Immature natural killer cell (primary cell): ENCODE data around the gene CHORDC1. TPM values are rescaled to one million over a fixed set of nuclear protein-coding genes. Genes with fewer than 3 reads are reported as not detected.
"Not testable (repeated sequence)": the region's sequence is repeated elsewhere in the genome, so short reads cannot be mapped to it uniquely, and the experiment has no call there.

Source experiments
- DNase-seq, 3 donors: peaks; one replicate each; pipeline ENCODE4 v3.0.0; 2022; ENCODE audit warnings: mixed read lengths in 1 of 3
- H3K27ac Mint-ChIP-seq, 6 donors: one replicate each; pipeline ENCODE4 v1.8.0; 2020; ENCODE audit warnings: mixed read lengths in 6 of 6, mild to moderate bottlenecking in 5 of 6, inconsistent platforms in 4 of 6, moderate library complexity in 3 of 6
- H3K27me3 Mint-ChIP-seq, 3 donors: one replicate each; pipeline ENCODE4 v1.8.0; 2020 to 2021; ENCODE audit warnings: low read depth in 3 of 3, mild to moderate bottlenecking in 3 of 3, mixed read lengths in 3 of 3, moderate library complexity in 3 of 3, inconsistent platforms in 1 of 3
- H3K36me3 Mint-ChIP-seq, 3 donors: one replicate each; pipeline ENCODE4 v1.8.0; 2020; ENCODE audit warnings: mixed read lengths in 3 of 3, inconsistent platforms in 2 of 3, mild to moderate bottlenecking in 2 of 3
- H3K4me1 Mint-ChIP-seq, 2 donors: one replicate each; pipeline ENCODE4 v1.8.0; 2020; ENCODE audit warnings: inconsistent platforms in 2 of 2, mild to moderate bottlenecking in 2 of 2, mixed read lengths in 2 of 2, moderate library complexity in 1 of 2
- H3K4me3 Mint-ChIP-seq, 5 donors: one replicate each; pipeline ENCODE4 v1.8.0; 2020; ENCODE audit warnings: mild to moderate bottlenecking in 5 of 5, mixed read lengths in 5 of 5, inconsistent platforms in 3 of 5, moderate library complexity in 3 of 5
- H3K9me3 Mint-ChIP-seq, 6 donors: one replicate each; pipeline ENCODE4 v1.8.0; 2020; ENCODE audit warnings: mild to moderate bottlenecking in 6 of 6, mixed read lengths in 6 of 6, inconsistent platforms in 4 of 6, moderate library complexity in 3 of 6
- polyA plus RNA-seq, 3 donors: library from polyadenylated mRNA; unstranded; fragments of 300-500 nt; fragmentation: Illumina TruSeq; gene quantifications; one replicate each; pipeline ENCODE4 v1.2.3, GENCODE V29; 2021

Gene CHORDC1
- polyA plus RNA-seq = 10 to 100 TPM in 2 of 3 donors, 1 to 10 TPM in 1; 9.8 to 30.9 (median 10.2) TPM

- H3K27ac Mint-ChIP-seq = peak within 1 kb of the TSS; percentile 94 to 98 (median 96)
- no peaks in the 10 kb centered on the region for H3K9me3 Mint-ChIP-seq
- H3K4me3 Mint-ChIP-seq = peak within 1 kb of the TSS; percentile 91 to 100 (median 98)
- H3K27me3 Mint-ChIP-seq = peaks cover 8 to 16% (median 9%) of the 10 kb centered on the region in 3 donors
- no peaks in the 10 kb centered on the region for H3K36me3 Mint-ChIP-seq
- peak; percentile 92 to 93 (median 92) for DNase-seq
- peaks cover 56 to 73% of the 10 kb centered on the region in 2 donors for H3K4me1 Mint-ChIP-seq
These were observed at the start of gene CHORDC1 for GRCh38 chr11:90222459-90223247. Gene CHORDC1, minus strand, starts transcription at chr11:90223049. Its CDS starts 95 bp downstream, at chr11:90222954.

- Mint-ChIP-seq H3K9me3 (no peaks in the 10 kb centered on the region), H3K36me3 (no peaks in the 10 kb centered on the region), H3K27me3 (peaks cover 4 to 7% (median 5%) of the 10 kb centered on the region in 3 donors), H3K4me1 (peaks cover 0 to under 1% of the 10 kb centered on the region in 2 donors), H3K4me3 (no peak overlapping the region), H3K27ac (no peak overlapping the region)
- DNase-seq = no peak
These were observed 34.3 kb upstream of the CHORDC1 start for GRCh38 chr11:90257158-90257525.

GRCh38 chr11:90256404-90257157 is 33.7 kb upstream of the CHORDC1 start:
- H3K4me3 Mint-ChIP-seq = no peak overlapping the region
- H3K4me1 Mint-ChIP-seq = peaks cover 0 to 6% of the 10 kb centered on the region in 2 donors
- H3K27ac Mint-ChIP-seq = no peak overlapping the region
- no peak for DNase-seq
- H3K9me3 Mint-ChIP-seq = no peaks in the 10 kb centered on the region
- H3K36me3 Mint-ChIP-seq = no peaks in the 10 kb centered on the region
- H3K27me3 Mint-ChIP-seq = peaks cover 4 to 7% (median 5%) of the 10 kb centered on the region in 3 donors

- Mint-ChIP-seq H3K4me3 (no peak overlapping the region), H3K9me3 (no peaks in the 10 kb centered on the region), H3K4me1 (peaks cover 6 to 17% of the 10 kb centered on the region in 2 donors), H3K27me3 (peaks cover 2 to 4% (median 4%) of the 10 kb centered on the region in 3 donors), H3K36me3 (no peaks in the 10 kb centered on the region), H3K27ac (no peak overlapping the region)
- no peak for DNase-seq
These were observed 31.2 kb upstream of the CHORDC1 start for GRCh38 chr11:90254065-90254464.

- no peaks in the 10 kb centered on the region for H3K36me3 Mint-ChIP-seq
- no peaks in the 10 kb centered on the region for H3K9me3 Mint-ChIP-seq
- DNase-seq = no peak
- peaks cover 2 to 4% (median 4%) of the 10 kb centered on the region in 3 donors for H3K27me3 Mint-ChIP-seq
- no peak overlapping the region for H3K4me3 Mint-ChIP-seq
- H3K27ac Mint-ChIP-seq = no peak overlapping the region
- peaks cover 6 to 17% of the 10 kb centered on the region in 2 donors for H3K4me1 Mint-ChIP-seq
These were observed 29.2 kb upstream of the CHORDC1 start for GRCh38 chr11:90252053-90252452.

GRCh38 chr11:90251599-90251998 is 28.8 kb upstream of the CHORDC1 start:
- Mint-ChIP-seq H3K4me3 (peak overlapping the region in 2 of 5 donors; percentile 54 to 67), H3K36me3 (no peaks in the 10 kb centered on the region), H3K27me3 (peaks cover 2 to 4% (median 4%) of the 10 kb centered on the region in 3 donors), H3K27ac (no peak overlapping the region), H3K4me1 (peaks cover 6 to 17% of the 10 kb centered on the region in 2 donors), H3K9me3 (no peaks in the 10 kb centered on the region)
- no peak for DNase-seq

- Mint-ChIP-seq H3K4me1 (peaks cover 6 to 17% of the 10 kb centered on the region in 2 donors), H3K36me3 (no peaks in the 10 kb centered on the region), H3K4me3 (peak overlapping the region; percentile 54 to 78 (median 67)), H3K27ac (peak overlapping the region in 3 of 6 donors; percentile 12 to 55 (median 21)), H3K9me3 (no peaks in the 10 kb centered on the region), H3K27me3 (peaks cover under 1 to 4% (median under 1%) of the 10 kb centered on the region in 3 donors)
- DNase-seq = no peak
These were observed 28.1 kb upstream of the CHORDC1 start for GRCh38 chr11:90250970-90251369.

GRCh38 chr11:90246468-90246867 is 23.6 kb upstream of the CHORDC1 start:
- Mint-ChIP-seq H3K27me3 (peaks cover 0 to 11% (median 2%) of the 10 kb centered on the region in 3 donors), H3K4me1 (peaks cover 6 to 11% of the 10 kb centered on the region in 2 donors), H3K36me3 (no peaks in the 10 kb centered on the region), H3K9me3 (no peaks in the 10 kb centered on the region), H3K27ac (no peak overlapping the region), H3K4me3 (no peak overlapping the region)
- DNase-seq = no peak

GRCh38 chr11:90243534-90243933 is 20.7 kb upstream of the CHORDC1 start:
- Mint-ChIP-seq H3K27me3 (peaks cover 0 to 15% (median 2%) of the 10 kb centered on the region in 3 donors), H3K4me1 (no peaks in the 10 kb centered on the region), H3K4me3 (no peak overlapping the region), H3K36me3 (no peaks in the 10 kb centered on the region), H3K9me3 (no peaks in the 10 kb centered on the region), H3K27ac (no peak overlapping the region)
- DNase-seq = no peak

GRCh38 chr11:90242894-90243416 is 20.1 kb upstream of the CHORDC1 start:
- Mint-ChIP-seq H3K36me3 (no peaks in the 10 kb centered on the region), H3K4me3 (no peak overlapping the region), H3K27ac (no peak overlapping the region), H3K9me3 (no peaks in the 10 kb centered on the region), H3K27me3 (peaks cover 0 to 15% (median 2%) of the 10 kb centered on the region in 3 donors), H3K4me1 (no peaks in the 10 kb centered on the region)
- no peak for DNase-seq

GRCh38 chr11:90241414-90241813 is 18.6 kb upstream of the CHORDC1 start:
- H3K27ac Mint-ChIP-seq = no peak overlapping the region
- H3K4me3 Mint-ChIP-seq = no peak overlapping the region
- no peaks in the 10 kb centered on the region for H3K36me3 Mint-ChIP-seq
- H3K4me1 Mint-ChIP-seq = no peaks in the 10 kb centered on the region
- peaks cover 0 to 18% (median 4%) of the 10 kb centered on the region in 3 donors for H3K27me3 Mint-ChIP-seq
- DNase-seq = no peak
- H3K9me3 Mint-ChIP-seq = no peaks in the 10 kb centered on the region

GRCh38 chr11:90239967-90240636 is 17.3 kb upstream of the CHORDC1 start:
- H3K4me1 Mint-ChIP-seq, H3K9me3 Mint-ChIP-seq, DNase-seq, H3K4me3 Mint-ChIP-seq, H3K27ac Mint-ChIP-seq, H3K36me3 Mint-ChIP-seq: not testable (repeated sequence)
- peaks cover 0 to 18% (median 5%) of the 10 kb centered on the region in 3 donors for H3K27me3 Mint-ChIP-seq

GRCh38 chr11:90237004-90237403 is 14.2 kb upstream of the CHORDC1 start:
- Mint-ChIP-seq H3K4me1 (no peaks in the 10 kb centered on the region), H3K9me3 (no peaks in the 10 kb centered on the region), H3K27ac (no peak overlapping the region), H3K27me3 (peaks cover 0 to 7% (median 3%) of the 10 kb centered on the region in 3 donors), H3K36me3 (peaks cover 0 to 3% (median 0%) of the 10 kb centered on the region in 3 donors), H3K4me3 (no peak overlapping the region)
- DNase-seq = no peak
